ENCODE data around the gene ANTXR1.
A peak's percentile ranks its signal among the peaks of the same experiment; 100 is the strongest.

ANTXR1 gene

DNA sequence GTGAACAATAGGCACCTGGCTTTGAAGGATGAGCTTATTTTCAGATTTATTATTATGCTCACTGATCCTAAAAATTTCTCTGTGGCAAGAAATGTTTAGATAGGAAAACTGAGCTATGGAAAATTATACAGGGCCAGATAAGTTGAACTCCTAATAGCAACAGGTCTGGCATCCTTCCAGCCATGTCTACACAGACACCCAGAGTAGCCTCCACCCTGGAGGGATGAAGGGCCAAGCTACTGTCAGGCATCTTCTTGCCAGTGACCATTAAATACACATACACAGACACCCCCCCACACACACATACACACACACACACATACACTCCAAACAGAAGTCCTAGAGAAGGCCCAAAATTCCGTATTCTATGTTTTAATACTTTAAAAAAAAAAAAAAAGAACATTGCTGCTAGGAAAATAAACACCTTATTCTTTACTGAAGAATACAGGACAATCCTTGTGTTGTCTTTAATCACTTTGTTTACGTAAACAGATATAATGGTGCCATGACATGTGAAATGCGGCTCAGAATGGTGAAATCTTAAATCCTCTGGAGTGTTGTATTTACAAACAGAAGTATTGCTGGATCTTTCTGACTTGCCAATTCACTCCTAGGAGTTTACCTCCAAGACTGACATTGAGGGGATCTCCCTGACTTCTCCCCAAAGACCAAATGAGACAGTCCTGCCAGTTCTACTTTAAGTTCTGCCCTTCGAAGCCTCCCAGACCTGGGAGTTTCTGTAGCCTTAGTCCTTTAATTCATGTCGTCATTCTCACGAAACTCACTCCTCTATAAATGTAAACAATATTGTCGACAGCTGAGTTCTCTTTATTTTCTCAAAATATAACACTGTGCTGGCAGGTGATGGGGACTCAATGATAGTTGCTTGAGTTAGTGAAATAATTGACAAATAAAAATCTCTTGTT is 163.1 kb downstream of the ANTXR1 start:
- TF ChIP-seq, protein P1, sequence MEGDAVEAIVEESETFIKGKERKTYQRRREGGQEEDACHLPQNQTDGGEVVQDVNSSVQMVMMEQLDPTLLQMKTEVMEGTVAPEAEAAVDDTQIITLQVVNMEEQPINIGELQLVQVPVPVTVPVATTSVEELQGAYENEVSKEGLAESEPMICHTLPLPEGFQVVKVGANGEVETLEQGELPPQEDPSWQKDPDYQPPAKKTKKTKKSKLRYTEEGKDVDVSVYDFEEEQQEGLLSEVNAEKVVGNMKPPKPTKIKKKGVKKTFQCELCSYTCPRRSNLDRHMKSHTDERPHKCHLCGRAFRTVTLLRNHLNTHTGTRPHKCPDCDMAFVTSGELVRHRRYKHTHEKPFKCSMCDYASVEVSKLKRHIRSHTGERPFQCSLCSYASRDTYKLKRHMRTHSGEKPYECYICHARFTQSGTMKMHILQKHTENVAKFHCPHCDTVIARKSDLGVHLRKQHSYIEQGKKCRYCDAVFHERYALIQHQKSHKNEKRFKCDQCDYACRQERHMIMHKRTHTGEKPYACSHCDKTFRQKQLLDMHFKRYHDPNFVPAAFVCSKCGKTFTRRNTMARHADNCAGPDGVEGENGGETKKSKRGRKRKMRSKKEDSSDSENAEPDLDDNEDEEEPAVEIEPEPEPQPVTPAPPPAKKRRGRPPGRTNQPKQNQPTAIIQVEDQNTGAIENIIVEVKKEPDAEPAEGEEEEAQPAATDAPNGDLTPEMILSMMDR (IDR thresholded peaks at IDR 0.05; ENCODE audit: low read depth, low read length): no peak
- peaks cover 15% of the 10 kb centered on the region for H3K4me1 ChIP-seq
- no peak overlapping the region for H3K4me3 ChIP-seq (ENCODE audit: low read depth, low read length)
- no peaks in the 10 kb centered on the region for H3K27me3 ChIP-seq
- no peaks in the 10 kb centered on the region for H3K36me3 ChIP-seq
- H3K9me3 ChIP-seq: no peaks in the 10 kb centered on the region
- DNase-seq: peak; percentile 39

DNA sequence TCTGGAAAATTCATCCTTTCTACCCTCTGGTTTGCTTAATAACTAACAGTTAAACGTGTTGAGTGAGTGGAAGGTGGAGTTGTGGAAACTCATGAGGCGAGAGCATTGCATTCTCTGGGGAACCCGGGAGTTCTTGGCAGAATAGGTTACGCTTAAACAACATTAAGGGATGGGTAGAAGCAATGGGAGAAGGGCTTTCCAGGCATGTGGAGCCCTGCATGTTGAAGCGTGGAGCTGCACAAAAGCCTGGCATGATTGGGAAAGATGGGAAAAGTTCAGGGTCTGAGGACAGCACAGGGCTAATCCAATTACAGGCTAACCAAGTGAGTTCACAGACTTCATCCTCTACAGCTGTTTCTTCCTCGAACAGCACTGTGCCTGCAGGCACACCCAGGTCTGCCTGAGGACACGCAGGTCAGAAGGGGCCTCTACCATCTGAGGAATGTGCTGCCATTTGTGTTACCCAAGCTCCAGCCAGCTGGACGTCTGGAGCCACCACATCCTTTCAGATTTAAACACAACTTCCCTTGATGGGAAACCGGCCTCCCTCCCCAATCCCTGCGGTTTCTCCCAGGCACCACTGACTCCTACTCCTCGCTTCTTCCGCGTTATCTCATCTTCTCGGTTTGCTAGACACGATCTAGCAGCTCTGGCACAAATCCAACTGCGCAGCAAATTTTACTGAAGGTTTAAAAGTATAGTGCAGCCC is 164.2 kb downstream of the ANTXR1 start:
- H3K36me3 ChIP-seq: no peaks in the 10 kb centered on the region
- TF ChIP-seq, protein P1 (IDR thresholded peaks at IDR 0.05; ENCODE audit: low read depth, low read length): no peak
- H3K4me3 ChIP-seq (ENCODE audit: low read depth, low read length): peak overlapping the region; percentile 43
- peak; percentile 58 for DNase-seq
- no peaks in the 10 kb centered on the region for H3K27me3 ChIP-seq
- peaks cover 15% of the 10 kb centered on the region for H3K4me1 ChIP-seq
- no peaks in the 10 kb centered on the region for H3K9me3 ChIP-seq

DNA sequence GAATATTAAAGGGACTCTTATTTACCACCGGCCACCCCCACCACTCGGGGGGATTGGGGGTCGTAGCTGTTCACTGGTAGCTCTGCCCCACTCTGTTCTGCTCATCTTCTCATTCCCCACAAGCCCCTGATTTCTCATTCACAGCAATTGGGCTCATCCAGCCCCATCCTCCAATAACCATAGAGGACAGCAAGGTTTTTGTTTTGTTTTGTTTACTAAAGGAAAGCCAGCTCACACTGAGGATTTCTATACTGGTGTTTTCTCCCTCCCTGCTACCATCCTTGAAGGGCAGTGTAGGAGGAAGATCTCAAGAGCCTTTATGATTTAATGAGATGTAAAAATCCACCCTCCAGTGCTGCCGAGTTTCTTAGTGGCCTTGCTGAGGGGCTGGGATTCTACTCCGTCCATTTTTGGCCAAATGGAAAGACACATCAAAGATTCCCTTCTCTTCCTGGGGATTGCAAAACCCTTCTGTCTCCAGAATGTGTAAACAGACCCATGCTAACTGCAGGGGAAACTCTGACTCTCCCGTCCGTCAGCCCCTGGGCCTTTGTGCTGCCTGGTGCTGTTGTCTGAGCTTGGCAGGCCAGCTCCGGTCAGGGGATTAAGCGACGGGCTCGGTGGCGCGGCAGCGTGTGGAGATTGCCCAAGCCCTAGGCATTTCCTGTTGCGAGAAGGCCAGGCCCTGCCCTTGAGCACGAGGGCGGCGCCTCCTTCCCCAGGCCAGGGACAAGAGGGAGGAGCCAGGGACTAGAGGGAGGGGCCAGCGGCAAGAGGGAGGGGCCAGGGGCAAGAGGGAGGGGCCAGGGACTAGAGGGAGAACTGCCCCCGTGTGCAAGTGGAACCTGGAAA is 165.0 kb downstream of the ANTXR1 start:
- H3K9me3 ChIP-seq: no peaks in the 10 kb centered on the region

DNA sequence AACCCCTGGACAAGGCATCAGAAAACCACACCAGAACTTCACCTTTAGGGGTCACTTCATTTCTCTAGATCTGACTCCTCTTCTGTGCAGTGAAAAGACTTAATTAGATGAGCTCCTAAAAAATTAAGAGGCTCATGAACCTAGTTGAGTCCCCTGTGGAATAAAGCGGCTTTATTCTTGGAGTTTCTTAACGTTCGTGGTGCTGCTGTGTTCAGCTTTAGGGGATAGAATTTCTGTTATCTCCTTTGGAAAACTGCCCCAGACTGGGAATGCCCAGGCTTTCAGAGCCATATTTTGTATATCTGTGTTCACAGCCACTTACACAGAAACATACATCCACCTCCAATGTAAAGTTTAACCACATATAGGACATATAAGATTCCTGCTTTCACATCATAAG is 165.8 kb downstream of the ANTXR1 start:
- Histone ChIP-seq H3K4me1 (peaks cover 15% of the 10 kb centered on the region), H3K27me3 (no peaks in the 10 kb centered on the region)

More for the DNA sequence above, 165.0 kb downstream of the ANTXR1 start:
- H3K27me3 ChIP-seq: no peaks in the 10 kb centered on the region
- TF ChIP-seq, protein P1 (IDR thresholded peaks at IDR 0.05; ENCODE audit: low read depth, low read length): no peak
- DNase-seq: peak; percentile 84
- peak overlapping the region; percentile 43 for H3K4me3 ChIP-seq (ENCODE audit: low read depth, low read length)
- no peaks in the 10 kb centered on the region for H3K36me3 ChIP-seq
- peaks cover 15% of the 10 kb centered on the region for H3K4me1 ChIP-seq

DNA sequence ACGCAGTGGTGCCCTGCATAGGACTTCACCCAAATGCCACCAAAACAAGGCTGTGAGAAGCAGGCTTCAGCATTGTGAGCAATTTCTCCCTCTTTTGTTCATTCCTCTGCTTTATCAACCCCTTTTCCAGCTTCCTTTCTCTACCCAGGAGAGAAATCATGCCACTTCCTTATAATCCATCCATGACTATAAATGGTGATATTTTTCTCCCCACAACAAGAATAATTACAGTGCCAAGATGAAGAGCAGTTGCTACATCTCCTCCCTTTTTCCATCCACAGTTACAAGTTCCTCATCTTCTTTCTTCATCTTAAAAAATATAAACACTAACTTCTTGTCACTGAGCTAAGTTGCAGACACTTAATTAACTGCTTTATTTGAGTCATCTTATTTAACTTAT is 167.2 kb downstream of the ANTXR1 start:
- TF ChIP-seq, protein P1 (IDR thresholded peaks at IDR 0.05; ENCODE audit: low read depth, low read length): no peak

More for the DNA sequence above, 165.8 kb downstream of the ANTXR1 start:
- H3K36me3 ChIP-seq: no peaks in the 10 kb centered on the region
- DNase-seq: no peak
- no peak overlapping the region for H3K4me3 ChIP-seq (ENCODE audit: low read depth, low read length)
- TF ChIP-seq, protein P1 (IDR thresholded peaks at IDR 0.05; ENCODE audit: low read depth, low read length): no peak
- no peaks in the 10 kb centered on the region for H3K9me3 ChIP-seq

More for the DNA sequence above, 167.2 kb downstream of the ANTXR1 start:
- H3K4me1 ChIP-seq: peaks cover 15% of the 10 kb centered on the region
- no peaks in the 10 kb centered on the region for H3K27me3 ChIP-seq
- no peak for DNase-seq
- no peaks in the 10 kb centered on the region for H3K9me3 ChIP-seq
- no peaks in the 10 kb centered on the region for H3K36me3 ChIP-seq
- H3K4me3 ChIP-seq (ENCODE audit: low read depth, low read length): no peak overlapping the region

Data from BE2C (cell line).